Stomach (tissue), 4 donors: ENCODE measurements around the gene TSSK2.
"Not testable (repeated sequence)": the region's sequence is repeated elsewhere in the genome, so short reads cannot be mapped to it uniquely, and the experiment has no call there.

ENCODE experiments used
- EP300 ChIP-seq: sonication (generic); formaldehyde crosslinking; IDR thresholded peaks from one replicate; pipeline ENCODE4 v1.6.1; 2017; ENCODE audit warnings: antibody characterized with exemption
- POLR2A ChIP-seq, 4 donors: fragments of 450-650 bp; IDR thresholded peaks; one replicate each; pipeline ENCODE4 v1.6.1; 2016; ENCODE audit warnings: antibody characterized with exemption in 4 of 4, control low read depth in 2 of 4, mild to moderate bottlenecking in 1 of 4, moderate library complexity in 1 of 4
- POLR2AphosphoS5 ChIP-seq, 3 donors: sonication (generic); formaldehyde crosslinking; IDR thresholded peaks; one replicate each; pipeline ENCODE4 v1.6.1; 2016; ENCODE audit warnings: antibody characterized with exemption in 3 of 3
- TF ChIP-seq, protein P1 (sequence below), 7 experiments: fragments of 450-650 bp in 4 of 7; fragments of 200-600 bp in 3 of 7; sonication (generic) in 3 of 7; IDR thresholded peaks; one replicate each; pipeline ENCODE4 v1.5.1; 2016 to 2019; ENCODE audit warnings: antibody characterized with exemption in 7 of 7, control low read depth in 2 of 7, mild to moderate bottlenecking in 1 of 7

- TF ChIP-seq, protein P1, sequence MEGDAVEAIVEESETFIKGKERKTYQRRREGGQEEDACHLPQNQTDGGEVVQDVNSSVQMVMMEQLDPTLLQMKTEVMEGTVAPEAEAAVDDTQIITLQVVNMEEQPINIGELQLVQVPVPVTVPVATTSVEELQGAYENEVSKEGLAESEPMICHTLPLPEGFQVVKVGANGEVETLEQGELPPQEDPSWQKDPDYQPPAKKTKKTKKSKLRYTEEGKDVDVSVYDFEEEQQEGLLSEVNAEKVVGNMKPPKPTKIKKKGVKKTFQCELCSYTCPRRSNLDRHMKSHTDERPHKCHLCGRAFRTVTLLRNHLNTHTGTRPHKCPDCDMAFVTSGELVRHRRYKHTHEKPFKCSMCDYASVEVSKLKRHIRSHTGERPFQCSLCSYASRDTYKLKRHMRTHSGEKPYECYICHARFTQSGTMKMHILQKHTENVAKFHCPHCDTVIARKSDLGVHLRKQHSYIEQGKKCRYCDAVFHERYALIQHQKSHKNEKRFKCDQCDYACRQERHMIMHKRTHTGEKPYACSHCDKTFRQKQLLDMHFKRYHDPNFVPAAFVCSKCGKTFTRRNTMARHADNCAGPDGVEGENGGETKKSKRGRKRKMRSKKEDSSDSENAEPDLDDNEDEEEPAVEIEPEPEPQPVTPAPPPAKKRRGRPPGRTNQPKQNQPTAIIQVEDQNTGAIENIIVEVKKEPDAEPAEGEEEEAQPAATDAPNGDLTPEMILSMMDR (IDR thresholded peaks at IDR 0.05), result not testable (repeated sequence)
- not testable (repeated sequence) for TF ChIP-seq POLR2A (IDR thresholded peaks at IDR 0.05); EP300; POLR2AphosphoS5 (IDR thresholded peaks at IDR 0.05)
Measured at GRCh38 chr22:19084126-19084525, 47.0 kb upstream of the TSSK2 start.
